PC-9 (cell line): ENCODE results near the gene TMEM178A. TPM values are rescaled to one million over a fixed set of nuclear protein-coding genes. Genes with fewer than 3 reads are reported as not detected.

Experiments used
- BruUV-seq: library from RNA; stranded (reverse); fragments of 400-500 nt; replicated peaks from 2 replicates; lab custom pipeline; 2021; lab: Mats Ljungman, UMichigan
- CTCF ChIA-PET: fragments of 300-600 bp; sonication (Branson Sonifier 250); formaldehyde crosslinking; loops from one replicate; lab custom pipeline; 2022; ENCODE audit warnings: antibody characterized with exemption; lab: Charles Lee
- POLR2A ChIA-PET: fragments of 300-600 bp; sonication (Branson Sonifier 250); formaldehyde crosslinking; loops from one replicate; lab custom pipeline; 2022; ENCODE audit warnings: antibody characterized with exemption; ENCODE audit not compliant: unreplicated experiment; lab: Charles Lee
- DNase-seq, 2 experiments: peaks; one replicate each; pipeline versions ENCODE4 v3.0.0 to v3.0.0-alpha.2; 2015 to 2022; ENCODE audit warnings: mixed read lengths in 1 of 2
- H2AFZ ChIP-seq: fragments of 200-600 bp; sonication (generic); 2 replicates; pipeline ENCODE4 v1.8.1; 2017; ENCODE audit warnings: antibody characterized with exemption
- H3F3A ChIP-seq: fragments of 200-600 bp; sonication (generic); 2 replicates; pipeline ENCODE4 v1.8.1; 2017; ENCODE audit warnings: antibody characterized with exemption, mild to moderate bottlenecking, low read depth; ENCODE audit not compliant: insufficient read depth
- H3K27ac ChIP-seq: fragments of 200-600 bp; sonication (generic); 2 replicates; pipeline ENCODE4 v1.6.1; 2016; ENCODE audit warnings: mixed run types
- H3K27me3 ChIP-seq: fragments of 200-600 bp; sonication (generic); 2 replicates; pipeline ENCODE4 v1.6.1; 2016; ENCODE audit warnings: low read depth, mixed run types; ENCODE audit not compliant: insufficient read depth
- H3K36me3 ChIP-seq: fragments of 200-600 bp; sonication (generic); 2 replicates; pipeline ENCODE4 v1.6.1; 2016; ENCODE audit warnings: low read depth, mixed run types
- H3K4me1 ChIP-seq: fragments of 200-600 bp; sonication (generic); replicated peaks from 2 replicates; pipeline ENCODE4 v1.6.1; 2016; ENCODE audit warnings: mixed run types; ENCODE audit not compliant: insufficient read depth
- H3K4me2 ChIP-seq: fragments of 200-600 bp; sonication (generic); 2 replicates; pipeline ENCODE4 v1.6.1; 2017; ENCODE audit warnings: mixed run types
- H3K4me3 ChIP-seq: fragments of 200-600 bp; sonication (generic); 2 replicates; pipeline ENCODE4 v1.6.1; 2016; ENCODE audit warnings: mixed run types
- H3K79me2 ChIP-seq: fragments of 200-600 bp; sonication (generic); 2 replicates; pipeline ENCODE4 v1.6.1; 2017; ENCODE audit warnings: low read depth, mixed run types
- H3K9me2 ChIP-seq: fragments of 200-600 bp; sonication (generic); 2 replicates; pipeline ENCODE4 v1.8.1; 2017; ENCODE audit warnings: mild to moderate bottlenecking; ENCODE audit not compliant: insufficient read depth
- H3K9me3 ChIP-seq: fragments of 200-600 bp; sonication (generic); 2 replicates; pipeline ENCODE4 v1.8.1; 2016; ENCODE audit warnings: low read depth; ENCODE audit not compliant: insufficient read depth
- H4K20me1 ChIP-seq: fragments of 200-600 bp; sonication (generic); 2 replicates; pipeline ENCODE4 v1.8.1; 2017; ENCODE audit not compliant: insufficient read depth
- EZH2 ChIP-seq: fragments of 200-600 bp; sonication (generic); IDR thresholded peaks from 2 replicates; pipeline ENCODE4 v1.8.0; 2017; ENCODE audit warnings: antibody characterized with exemption, low read depth
- intact Hi-C: fragments of 100-400 bp; cut with micrococcal nuclease; formaldehyde crosslinking; loops from one replicate; pipeline ENCODE4 v1.10.0; 2022; ENCODE audit not compliant: unreplicated experiment
- total RNA-seq: library from RNA; stranded (reverse); gene quantifications from 2 replicates; pipeline ENCODE4 v1.2.3, GENCODE V29; 2021
- TF ChIP-seq, protein P1 (sequence below): fragments of 200-600 bp; sonication (generic); conservative IDR thresholded peaks from 2 replicates; pipeline ENCODE4 v1.6.1; 2017; ENCODE audit warnings: mixed run types, antibody characterized with exemption, mild to moderate bottlenecking, moderate library complexity

The TMEM178A gene
- total RNA-seq, 1 experiment from 2014 or later = 2.8 TPM

DNA sequence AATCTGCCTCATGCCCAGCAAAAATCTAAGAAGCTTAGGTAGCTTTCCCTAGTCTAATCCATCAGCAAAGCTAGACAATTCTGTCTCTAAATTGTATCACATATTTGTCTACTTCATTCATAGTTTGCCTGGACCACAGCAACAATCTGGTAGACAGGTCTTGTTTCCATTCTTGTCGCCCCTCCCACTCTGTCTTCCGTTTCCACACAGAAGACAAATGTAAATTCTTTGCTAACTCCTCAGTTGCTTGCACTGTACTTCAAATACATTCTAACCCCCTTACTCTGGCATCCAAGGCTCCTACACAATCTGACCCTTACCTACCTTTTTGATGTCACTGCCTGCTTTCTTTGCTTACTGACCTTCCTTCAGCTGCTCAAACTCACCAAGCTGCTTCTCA is 73.2 kb downstream of the TMEM178A start:
- no peak for TF ChIP-seq EZH2
- TF ChIP-seq, protein P1, sequence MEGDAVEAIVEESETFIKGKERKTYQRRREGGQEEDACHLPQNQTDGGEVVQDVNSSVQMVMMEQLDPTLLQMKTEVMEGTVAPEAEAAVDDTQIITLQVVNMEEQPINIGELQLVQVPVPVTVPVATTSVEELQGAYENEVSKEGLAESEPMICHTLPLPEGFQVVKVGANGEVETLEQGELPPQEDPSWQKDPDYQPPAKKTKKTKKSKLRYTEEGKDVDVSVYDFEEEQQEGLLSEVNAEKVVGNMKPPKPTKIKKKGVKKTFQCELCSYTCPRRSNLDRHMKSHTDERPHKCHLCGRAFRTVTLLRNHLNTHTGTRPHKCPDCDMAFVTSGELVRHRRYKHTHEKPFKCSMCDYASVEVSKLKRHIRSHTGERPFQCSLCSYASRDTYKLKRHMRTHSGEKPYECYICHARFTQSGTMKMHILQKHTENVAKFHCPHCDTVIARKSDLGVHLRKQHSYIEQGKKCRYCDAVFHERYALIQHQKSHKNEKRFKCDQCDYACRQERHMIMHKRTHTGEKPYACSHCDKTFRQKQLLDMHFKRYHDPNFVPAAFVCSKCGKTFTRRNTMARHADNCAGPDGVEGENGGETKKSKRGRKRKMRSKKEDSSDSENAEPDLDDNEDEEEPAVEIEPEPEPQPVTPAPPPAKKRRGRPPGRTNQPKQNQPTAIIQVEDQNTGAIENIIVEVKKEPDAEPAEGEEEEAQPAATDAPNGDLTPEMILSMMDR = no peak

GRCh38 chr2:39739386-39739785 is 73.7 kb downstream of the TMEM178A start:
- H3K9me3 ChIP-seq = no peaks in the 10 kb centered on the region
- no peak overlapping the region for H3K27ac ChIP-seq
- no peaks in the 10 kb centered on the region for H3K27me3 ChIP-seq
- H4K20me1 ChIP-seq = peaks cover 4% of the 10 kb centered on the region; the same call in 1 of the 2 replicates
- H3K36me3 ChIP-seq = peaks cover 52% of the 10 kb centered on the region
- no peaks in the 10 kb centered on the region for H3K79me2 ChIP-seq
- no peaks in the 10 kb centered on the region for H3K9me2 ChIP-seq
- H3F3A ChIP-seq = peaks cover 4% of the 10 kb centered on the region; the same call in 1 of the 2 replicates
- no peaks in the 10 kb centered on the region for H3K4me1 ChIP-seq
- DNase-seq = no peak
- no peak overlapping the region for H3K4me2 ChIP-seq
- no peak overlapping the region for H3K4me3 ChIP-seq
- no peak for TF ChIP-seq EZH2
- TF ChIP-seq, protein P1 = no peak
- BruUV-seq = no TSS peak
- no peak overlapping the region for H2AFZ ChIP-seq
- CTCF ChIA-PET = no interaction called here
- intact Hi-C loops = loop anchor here (10.0 kb wide), 1 partner anchor 505 kb away; no protein-coding TSS in a partner anchor
- POLR2A ChIA-PET = no interaction called here

More for the DNA sequence above, 73.2 kb downstream of the TMEM178A start:
- no peaks in the 10 kb centered on the region for H3K27me3 ChIP-seq
- no peak overlapping the region for H3K4me3 ChIP-seq
- intact Hi-C loops = loop anchor here (10.0 kb wide), 1 partner anchor 504 kb away; no protein-coding TSS in a partner anchor
- H3K4me2 ChIP-seq = no peak overlapping the region
- ChIA-PET POLR2A (no interaction called here), CTCF (no interaction called here)
- no peaks in the 10 kb centered on the region for H3K79me2 ChIP-seq
- DNase-seq = no peak
- H3K9me3 ChIP-seq = no peaks in the 10 kb centered on the region
- H3K36me3 ChIP-seq = peaks cover 49% of the 10 kb centered on the region
- BruUV-seq = no TSS peak
- H3F3A ChIP-seq = peaks cover 4% of the 10 kb centered on the region; the same call in 1 of the 2 replicates
- H3K4me1 ChIP-seq = no peaks in the 10 kb centered on the region
- peaks cover 4% of the 10 kb centered on the region; the same call in 1 of the 2 replicates for H4K20me1 ChIP-seq
- H3K27ac ChIP-seq = no peak overlapping the region
- H3K9me2 ChIP-seq = no peaks in the 10 kb centered on the region
- H2AFZ ChIP-seq = no peak overlapping the region

DNA sequence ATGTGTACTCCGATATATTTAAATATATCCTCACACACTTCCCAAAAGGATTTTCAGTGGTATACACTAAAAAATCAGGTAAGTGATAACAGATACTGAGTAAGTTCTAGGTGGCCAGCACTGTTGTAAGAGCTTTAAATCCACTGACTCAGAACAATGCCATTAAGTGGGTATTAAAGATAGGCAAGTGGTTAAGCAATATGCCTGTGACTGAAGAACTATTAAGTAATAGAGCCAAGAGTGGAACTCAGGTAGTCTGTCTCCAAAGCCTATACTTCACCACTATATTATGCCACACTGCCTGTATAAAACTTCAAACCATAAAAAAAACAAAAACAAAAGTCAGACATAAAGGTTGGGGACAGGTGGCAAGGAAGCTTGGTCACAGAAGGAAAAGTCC is 76.2 kb downstream of the TMEM178A start:
- Histone ChIP-seq H3K9me2 (no peaks in the 10 kb centered on the region), H2AFZ (no peak overlapping the region), H4K20me1 (peaks cover 4% of the 10 kb centered on the region; the same call in 1 of the 2 replicates), H3K27me3 (no peaks in the 10 kb centered on the region), H3K27ac (no peak overlapping the region), H3K79me2 (no peaks in the 10 kb centered on the region), H3K4me1 (no peaks in the 10 kb centered on the region), H3K4me2 (no peak overlapping the region), H3K36me3 (peaks cover 49% of the 10 kb centered on the region), H3K9me3 (no peaks in the 10 kb centered on the region), H3F3A (peaks cover 4% of the 10 kb centered on the region; the same call in 1 of the 2 replicates), H3K4me3 (no peak overlapping the region)
- DNase-seq = no peak
- POLR2A ChIA-PET = no interaction called here
- BruUV-seq = no TSS peak
- intact Hi-C loops = no loop called here
- TF ChIP-seq, protein P1 = no peak
- TF ChIP-seq EZH2 = no peak
- CTCF ChIA-PET = no interaction called here
